Measurements from ENCODE around the gene EI24.

Gene EI24

DNA sequence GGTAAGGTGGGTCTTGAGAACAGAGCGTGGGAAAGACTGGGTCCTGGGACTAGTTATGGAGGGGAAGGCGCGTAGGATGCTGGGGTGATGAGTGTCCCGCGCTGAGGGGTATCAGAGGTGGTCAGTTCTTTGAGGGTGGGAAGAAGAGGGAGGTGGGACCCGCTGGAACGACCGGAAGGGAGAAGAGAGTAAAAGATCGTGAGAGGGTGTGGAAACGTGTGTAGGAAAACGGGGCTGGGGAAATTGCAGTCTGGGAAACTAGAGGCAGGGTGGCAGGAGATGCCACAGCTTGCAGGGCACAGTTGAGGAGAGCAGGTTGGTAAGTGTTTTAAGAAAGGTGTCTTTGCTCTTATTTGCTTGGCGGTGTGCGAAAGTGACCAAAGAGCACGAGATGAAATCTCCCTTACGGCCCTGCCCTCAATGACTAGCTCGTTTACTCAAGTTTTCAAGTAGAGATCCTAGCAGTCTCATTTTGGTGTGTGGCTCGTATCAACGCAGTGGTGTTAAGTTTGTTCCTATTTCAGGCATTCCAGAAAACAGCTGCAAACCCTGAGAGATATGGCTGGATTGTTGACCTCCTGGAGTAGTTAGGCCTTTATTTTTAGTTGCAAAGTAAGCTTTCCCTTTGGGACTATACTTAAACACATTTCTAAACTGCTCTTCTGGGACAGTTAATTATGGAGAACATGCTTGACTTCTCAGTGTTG, 24.0 kb downstream of the EI24 start:
- H3K4me1 Mint-ChIP-seq (ENCODE audit: low read depth) = peaks cover 44% of the 10 kb centered on the region
- H3K4me3 Mint-ChIP-seq = peak overlapping the region; percentile 98
- peak overlapping the region; percentile 99 for H3K27ac Mint-ChIP-seq
- no peaks in the 10 kb centered on the region for H3K9me3 Mint-ChIP-seq (ENCODE audit: low read depth)
- H3K27me3 Mint-ChIP-seq = no peaks in the 10 kb centered on the region
- peaks cover 5% of the 10 kb centered on the region for H3K36me3 Mint-ChIP-seq

DNA sequence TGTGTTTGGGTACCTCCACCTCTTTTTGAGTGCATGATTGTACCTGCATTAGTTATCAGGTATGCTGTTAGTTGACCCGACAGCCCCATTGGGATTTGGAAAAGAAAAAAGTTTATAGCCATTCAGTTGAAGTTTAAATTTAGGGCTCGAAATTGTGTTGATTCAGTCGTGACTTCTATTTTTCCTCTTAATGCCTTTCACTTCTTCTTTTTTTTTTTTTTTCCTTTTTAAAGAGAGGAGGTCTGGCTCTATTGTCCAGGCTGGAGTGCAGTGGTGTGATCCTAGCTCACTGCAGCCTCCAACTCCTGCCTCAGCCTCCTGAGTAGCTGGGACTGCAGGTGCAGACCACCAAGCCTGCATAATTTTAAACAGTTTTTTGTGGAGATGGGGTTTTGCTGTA, 25.7 kb downstream of the EI24 start:
- Mint-ChIP-seq H3K4me1 (ENCODE audit: low read depth) (peaks cover 44% of the 10 kb centered on the region), H3K27ac (no peak overlapping the region), H3K4me3 (peak overlapping the region; percentile 98), H3K36me3 (peaks cover 5% of the 10 kb centered on the region), H3K27me3 (no peaks in the 10 kb centered on the region), H3K9me3 (ENCODE audit: low read depth) (no peaks in the 10 kb centered on the region)

DNA sequence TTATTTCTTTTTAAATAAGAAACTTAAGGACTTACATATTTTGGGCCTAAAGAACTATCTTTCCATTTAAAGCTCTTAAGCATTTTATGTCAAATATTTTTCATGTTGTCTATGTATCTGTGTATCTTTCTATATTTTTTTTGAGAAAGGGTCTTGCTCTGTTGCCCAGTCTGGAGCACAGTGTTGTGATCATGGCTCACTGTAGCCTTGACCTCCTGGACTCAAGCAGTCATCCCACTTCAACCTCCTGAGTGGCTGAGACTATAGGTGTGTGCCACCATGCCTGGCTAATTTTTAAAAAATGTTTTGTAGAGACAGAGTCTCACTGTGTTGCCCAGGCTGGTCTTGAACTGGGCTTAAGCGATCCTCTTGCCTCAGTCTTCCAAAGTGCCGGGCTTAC, 31.4 kb downstream of the EI24 start:
- no peak overlapping the region for H3K27ac Mint-ChIP-seq
- no peaks in the 10 kb centered on the region for H3K27me3 Mint-ChIP-seq
- no peaks in the 10 kb centered on the region for H3K9me3 Mint-ChIP-seq (ENCODE audit: low read depth)
- H3K36me3 Mint-ChIP-seq = peaks cover 11% of the 10 kb centered on the region
- H3K4me3 Mint-ChIP-seq = no peak overlapping the region
- peaks cover 12% of the 10 kb centered on the region for H3K4me1 Mint-ChIP-seq (ENCODE audit: low read depth)

DNA sequence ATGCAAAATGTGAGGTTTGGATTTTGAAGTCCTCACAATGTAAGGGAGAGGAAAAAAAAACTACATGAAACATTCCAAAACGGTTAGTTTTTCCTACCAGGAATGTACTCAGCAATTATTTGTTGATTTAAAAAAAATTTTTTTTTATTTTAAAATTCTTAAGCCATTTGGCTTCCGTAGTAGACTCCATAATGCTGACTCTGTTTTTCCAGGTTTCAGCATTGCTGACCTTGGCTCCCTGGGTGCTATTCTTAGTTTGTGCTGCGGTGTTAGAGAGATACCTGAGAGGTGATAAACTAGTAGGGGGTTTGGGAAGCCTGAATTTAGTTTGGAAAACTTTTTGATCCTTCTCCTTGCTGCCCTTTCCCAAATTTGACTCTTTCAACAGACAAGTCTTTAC, 33.9 kb downstream of the EI24 start:
- H3K4me1 Mint-ChIP-seq (ENCODE audit: low read depth) = no peaks in the 10 kb centered on the region
- H3K9me3 Mint-ChIP-seq (ENCODE audit: low read depth) = no peaks in the 10 kb centered on the region
- H3K4me3 Mint-ChIP-seq = no peak overlapping the region
- H3K27me3 Mint-ChIP-seq = no peaks in the 10 kb centered on the region
- no peak overlapping the region for H3K27ac Mint-ChIP-seq
- H3K36me3 Mint-ChIP-seq = peaks cover 19% of the 10 kb centered on the region

DNA sequence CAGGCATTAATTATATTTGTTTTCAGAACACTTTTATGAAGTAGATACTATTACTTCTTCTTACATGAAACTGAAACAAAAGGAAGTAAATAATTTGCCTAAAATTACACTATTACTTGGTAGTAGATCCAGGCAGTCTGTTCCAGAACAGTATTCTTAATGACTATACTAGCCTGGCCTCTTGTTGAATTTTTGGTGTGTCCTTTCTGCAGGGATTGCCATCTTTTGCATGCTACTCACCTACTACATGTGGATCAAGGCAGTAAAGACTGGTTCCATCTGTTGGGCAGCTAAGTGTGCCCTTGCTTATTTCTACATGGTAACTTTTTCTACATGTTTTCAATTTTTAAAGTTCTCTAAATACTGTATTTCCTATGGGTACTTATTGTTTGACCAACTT, 36.1 kb downstream of the EI24 start:
- H3K36me3 Mint-ChIP-seq = peaks cover 21% of the 10 kb centered on the region
- no peaks in the 10 kb centered on the region for H3K27me3 Mint-ChIP-seq
- no peaks in the 10 kb centered on the region for H3K4me1 Mint-ChIP-seq (ENCODE audit: low read depth)
- H3K27ac Mint-ChIP-seq = no peak overlapping the region
- H3K9me3 Mint-ChIP-seq (ENCODE audit: low read depth) = no peaks in the 10 kb centered on the region
- H3K4me3 Mint-ChIP-seq = no peak overlapping the region

DNA sequence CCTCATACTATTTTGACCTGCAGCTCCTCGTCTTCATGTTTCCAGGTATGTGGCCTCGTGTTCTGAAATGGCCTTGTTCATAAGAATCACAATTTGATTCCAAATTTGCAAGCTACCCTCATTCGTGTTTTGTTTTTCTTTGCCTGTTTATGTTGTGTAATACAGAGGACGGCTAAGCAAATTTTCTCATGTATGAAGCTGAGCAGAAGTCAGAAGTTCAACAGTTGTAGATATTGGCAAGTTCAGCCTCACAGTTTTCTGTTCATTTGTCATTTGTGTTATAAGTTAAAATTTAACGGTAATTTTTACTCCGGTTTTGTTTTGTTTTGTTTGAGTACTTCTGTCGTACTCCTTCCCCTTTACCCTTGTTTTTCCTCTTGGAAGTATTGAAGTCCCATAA, 40.3 kb downstream of the EI24 start:
- Mint-ChIP-seq H3K27me3 (no peaks in the 10 kb centered on the region), H3K36me3 (peaks cover 24% of the 10 kb centered on the region), H3K4me3 (no peak overlapping the region), H3K4me1 (ENCODE audit: low read depth) (no peaks in the 10 kb centered on the region), H3K27ac (peak overlapping the region; percentile 16), H3K9me3 (ENCODE audit: low read depth) (no peaks in the 10 kb centered on the region)

DNA sequence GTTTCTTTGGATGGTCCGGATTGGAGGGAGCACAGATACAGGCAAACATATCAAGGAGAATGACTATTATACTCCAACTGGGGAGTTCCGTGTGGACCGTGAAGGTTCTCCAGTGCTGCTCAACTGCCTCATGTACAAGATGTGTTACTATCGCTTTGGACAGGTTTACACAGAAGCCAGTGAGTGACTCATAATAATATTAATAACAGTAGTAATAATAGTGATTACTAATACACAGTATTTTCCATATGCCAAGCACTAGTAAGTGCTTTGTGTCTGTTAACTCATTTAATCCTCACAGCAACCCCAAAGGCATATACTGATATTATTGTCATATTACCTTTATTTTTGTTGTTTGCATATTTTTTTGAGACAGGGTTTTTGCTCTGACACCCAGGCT, 49.1 kb downstream of the EI24 start:
- peaks cover 6% of the 10 kb centered on the region for H3K36me3 Mint-ChIP-seq
- no peaks in the 10 kb centered on the region for H3K9me3 Mint-ChIP-seq (ENCODE audit: low read depth)
- no peak overlapping the region for H3K27ac Mint-ChIP-seq
- no peaks in the 10 kb centered on the region for H3K4me1 Mint-ChIP-seq (ENCODE audit: low read depth)
- H3K4me3 Mint-ChIP-seq = no peak overlapping the region
- H3K27me3 Mint-ChIP-seq = no peaks in the 10 kb centered on the region

DNA sequence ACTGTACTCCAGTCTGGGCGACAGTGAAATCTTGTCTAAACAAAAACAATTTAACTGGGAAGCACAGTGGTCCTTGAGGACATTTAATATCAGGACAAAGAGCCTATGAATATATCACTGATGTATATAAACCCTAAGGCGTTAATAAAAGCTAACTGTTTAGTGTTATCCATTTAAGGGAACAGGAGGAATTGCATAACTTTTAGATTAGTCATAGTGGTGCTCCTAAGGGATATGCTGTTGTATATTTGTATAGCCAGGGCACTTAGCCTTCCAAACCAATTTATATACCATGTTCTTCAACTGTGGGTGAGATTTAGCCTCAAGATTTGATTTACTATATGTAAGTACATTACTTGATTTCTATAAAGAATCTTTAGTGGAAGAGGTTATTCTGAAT, 52.7 kb downstream of the EI24 start:
- no peaks in the 10 kb centered on the region for H3K36me3 Mint-ChIP-seq
- no peak overlapping the region for H3K4me3 Mint-ChIP-seq

DNA sequence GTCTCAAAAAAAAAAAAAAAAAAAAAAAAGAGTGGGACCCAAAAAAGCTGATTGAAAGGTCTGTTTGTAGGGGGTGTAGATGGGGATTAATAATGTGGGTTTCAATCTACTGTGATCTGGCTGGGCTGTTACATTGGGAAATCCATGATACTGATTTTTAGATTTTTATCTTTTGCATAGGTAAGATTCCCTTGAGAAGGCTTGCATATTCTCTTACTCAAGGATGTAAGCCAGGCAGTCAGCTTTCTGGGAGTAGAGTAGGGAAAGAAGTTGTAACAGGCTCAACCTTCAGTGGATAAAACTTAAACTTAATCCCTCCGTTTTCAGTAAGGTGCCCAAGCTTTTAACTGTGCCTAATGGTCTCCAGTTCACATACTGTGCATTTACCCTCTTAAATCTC, 53.8 kb downstream of the EI24 start:
- no peak overlapping the region for H3K27ac Mint-ChIP-seq
- H3K9me3 Mint-ChIP-seq (ENCODE audit: low read depth) = no peaks in the 10 kb centered on the region
- peaks cover 4% of the 10 kb centered on the region for H3K36me3 Mint-ChIP-seq
- H3K4me3 Mint-ChIP-seq = no peak overlapping the region
- H3K27me3 Mint-ChIP-seq = no peaks in the 10 kb centered on the region
- peaks cover 24% of the 10 kb centered on the region for H3K4me1 Mint-ChIP-seq (ENCODE audit: low read depth)

More for the DNA sequence above, 52.7 kb downstream of the EI24 start:
- H3K27me3 Mint-ChIP-seq = no peaks in the 10 kb centered on the region
- H3K9me3 Mint-ChIP-seq (ENCODE audit: low read depth) = no peaks in the 10 kb centered on the region
- no peak overlapping the region for H3K27ac Mint-ChIP-seq
- H3K4me1 Mint-ChIP-seq (ENCODE audit: low read depth) = peaks cover 17% of the 10 kb centered on the region

DNA sequence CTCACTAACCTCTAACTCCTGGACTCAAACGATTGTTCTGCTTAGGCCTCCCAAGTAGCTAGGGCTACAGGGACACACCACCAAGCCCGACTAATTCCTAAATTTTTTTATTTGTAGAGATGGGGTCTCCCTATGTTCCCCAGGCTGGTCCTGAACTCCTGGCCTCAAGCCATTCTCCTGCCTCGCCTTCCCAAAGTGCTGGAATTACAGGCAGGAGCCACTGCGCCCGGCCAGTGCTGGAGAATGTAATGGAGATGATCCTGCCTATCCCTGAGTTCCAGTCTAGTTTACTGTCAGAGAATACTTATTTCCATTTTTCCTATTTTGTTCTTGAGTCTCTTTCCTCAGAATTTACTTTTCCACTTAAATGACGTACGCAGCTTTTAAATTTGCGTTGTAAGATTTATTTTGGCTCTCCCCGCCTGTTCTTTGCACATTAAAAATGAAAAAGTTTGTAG, 55.5 kb downstream of the EI24 start, which contains the start of gene CHEK1:
Gene CHEK1 (plus strand): TSS at position 408 of the 458 bp plus-strand sequence. CDS start 1,606 bp downstream, outside the sequence.
- Mint-ChIP-seq H3K27me3 (no peaks in the 10 kb centered on the region), H3K4me3 (peak within 1 kb of the TSS; percentile 94), H3K27ac (peak within 1 kb of the TSS; percentile 99), H3K36me3 (peaks cover 4% of the 10 kb centered on the region), H3K4me1 (ENCODE audit: low read depth) (peaks cover 24% of the 10 kb centered on the region), H3K9me3 (ENCODE audit: low read depth) (no peaks in the 10 kb centered on the region)

DNA sequence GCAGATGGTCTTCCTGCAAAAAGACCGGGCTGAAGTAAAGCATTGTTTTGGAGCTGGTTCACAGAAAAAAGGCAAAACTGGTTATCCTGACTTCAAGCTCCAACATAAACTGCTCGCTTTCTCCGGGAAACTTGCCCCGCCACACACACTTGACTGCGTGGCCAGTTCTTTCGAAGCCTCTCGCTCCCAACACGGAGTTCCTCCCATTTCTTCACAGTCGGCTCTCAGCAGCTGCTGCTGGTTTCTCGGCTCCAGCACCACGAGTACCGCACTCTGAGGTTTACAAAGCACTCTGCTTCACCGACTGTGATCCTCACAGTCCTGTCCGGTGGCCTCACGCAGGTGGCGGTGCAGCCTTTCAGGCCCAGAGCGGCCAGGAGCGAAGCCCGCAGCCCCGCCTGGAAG, 56.0 kb downstream of the EI24 start:
- peak overlapping the region; percentile 94 for H3K4me3 Mint-ChIP-seq
- peaks cover 4% of the 10 kb centered on the region for H3K36me3 Mint-ChIP-seq
- H3K27me3 Mint-ChIP-seq = no peaks in the 10 kb centered on the region
- no peaks in the 10 kb centered on the region for H3K9me3 Mint-ChIP-seq (ENCODE audit: low read depth)
- H3K27ac Mint-ChIP-seq = peak overlapping the region; percentile 99
- peaks cover 24% of the 10 kb centered on the region for H3K4me1 Mint-ChIP-seq (ENCODE audit: low read depth)

DNA sequence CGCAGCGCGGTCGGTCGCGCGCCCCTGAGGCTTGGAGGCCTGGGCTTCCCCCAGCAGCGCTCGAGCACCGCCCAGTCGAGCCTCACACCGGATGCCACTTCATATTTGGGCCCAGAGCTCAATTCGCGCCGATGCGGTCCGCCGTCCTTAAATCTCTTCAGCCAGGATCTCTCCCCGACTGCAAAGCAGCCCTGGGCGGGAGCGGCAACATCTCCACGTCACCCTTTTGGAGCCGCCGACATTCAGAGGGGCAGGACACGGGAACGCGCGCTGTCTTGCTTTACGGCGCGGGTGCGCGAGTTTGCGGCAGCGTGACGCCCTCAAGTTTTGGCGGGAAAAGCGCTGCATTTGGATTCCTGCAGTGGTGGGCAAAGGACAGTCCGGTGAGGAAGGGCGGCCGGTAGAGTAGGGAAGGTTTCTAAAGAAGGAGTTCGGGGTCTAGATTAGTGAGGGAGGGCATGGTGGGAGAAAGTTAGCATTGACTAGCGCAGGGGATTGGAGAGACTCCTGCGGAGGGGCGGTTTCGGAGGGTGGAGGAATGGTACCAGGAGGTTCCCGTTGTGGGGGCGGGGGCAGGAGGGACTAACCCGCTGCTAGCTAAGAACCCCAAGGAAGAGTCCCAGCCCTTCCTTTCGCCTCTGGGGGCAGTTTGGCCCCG, 56.5 kb downstream of the EI24 start:
- Mint-ChIP-seq H3K4me1 (ENCODE audit: low read depth) (peaks cover 24% of the 10 kb centered on the region), H3K36me3 (peaks cover 4% of the 10 kb centered on the region), H3K9me3 (ENCODE audit: low read depth) (no peaks in the 10 kb centered on the region), H3K27me3 (no peaks in the 10 kb centered on the region), H3K27ac (peak overlapping the region; percentile 99), H3K4me3 (peak overlapping the region; percentile 94)

DNA sequence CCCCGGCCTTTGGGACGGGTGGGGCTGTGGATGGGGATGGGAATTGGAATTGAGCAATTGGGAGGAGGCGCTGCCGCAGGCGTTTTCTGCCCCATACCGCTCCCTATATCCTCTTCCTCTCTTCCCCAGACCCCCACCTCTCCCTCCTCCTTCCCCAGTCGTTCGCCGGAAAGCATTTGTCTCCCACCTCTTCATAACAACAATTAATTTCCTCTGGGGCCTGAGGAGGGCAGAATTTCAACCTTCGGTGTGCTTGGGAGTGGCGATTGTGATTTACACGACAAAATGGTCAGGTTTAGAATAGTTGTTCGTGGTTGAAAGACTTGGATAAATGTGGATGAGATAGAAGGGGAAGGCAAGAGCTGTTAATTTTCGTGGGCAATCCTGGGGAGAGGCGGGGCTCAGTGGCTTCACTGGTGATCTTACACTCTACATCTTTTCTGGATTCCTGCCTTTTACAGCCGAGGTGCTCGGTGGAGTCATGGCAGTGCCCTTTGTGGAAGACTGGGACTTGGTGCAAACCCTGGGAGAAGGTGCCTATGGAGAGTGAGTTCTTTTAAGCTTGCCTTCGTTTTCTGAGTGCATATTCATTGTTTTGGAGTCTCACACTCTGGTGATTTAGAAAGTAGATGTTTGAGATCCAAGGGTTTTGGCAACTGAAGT, 57.1 kb downstream of the EI24 start:
- H3K27me3 Mint-ChIP-seq = no peaks in the 10 kb centered on the region
- H3K27ac Mint-ChIP-seq = peak overlapping the region; percentile 99
- peaks cover 6% of the 10 kb centered on the region for H3K36me3 Mint-ChIP-seq
- H3K4me1 Mint-ChIP-seq (ENCODE audit: low read depth) = peaks cover 24% of the 10 kb centered on the region
- H3K9me3 Mint-ChIP-seq (ENCODE audit: low read depth) = no peaks in the 10 kb centered on the region
- peak overlapping the region; percentile 94 for H3K4me3 Mint-ChIP-seq

DNA sequence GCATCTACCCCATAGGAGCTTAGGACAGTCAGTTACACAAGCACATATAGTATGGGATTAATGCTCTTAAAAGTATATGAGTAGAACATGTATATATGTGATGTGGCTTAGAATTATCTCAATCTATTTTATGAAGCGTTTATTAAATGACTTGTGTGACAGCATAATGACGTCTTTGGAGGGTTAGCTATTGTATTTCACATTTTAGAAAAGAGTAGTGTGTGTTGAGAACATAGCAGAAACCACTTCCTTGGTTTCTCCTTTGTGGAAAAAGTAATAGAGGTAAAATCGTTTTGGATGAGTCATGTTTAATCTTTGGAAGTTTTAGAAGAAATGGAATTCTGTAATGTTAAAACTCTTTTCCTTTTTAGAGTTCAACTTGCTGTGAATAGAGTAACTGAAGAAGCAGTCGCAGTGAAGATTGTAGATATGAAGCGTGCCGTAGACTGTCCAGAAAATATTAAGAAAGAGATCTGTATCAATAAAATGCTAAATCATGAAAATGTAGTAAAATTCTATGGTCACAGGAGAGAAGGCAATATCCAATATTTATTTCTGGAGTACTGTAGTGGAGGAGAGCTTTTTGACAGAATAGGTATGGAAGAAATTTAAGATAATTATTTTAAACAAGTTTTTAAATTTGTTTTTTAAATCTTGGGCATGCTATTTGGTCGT, 58.1 kb downstream of the EI24 start:
- no peaks in the 10 kb centered on the region for H3K27me3 Mint-ChIP-seq
- H3K4me3 Mint-ChIP-seq = peak overlapping the region; percentile 94
- H3K36me3 Mint-ChIP-seq = peaks cover 6% of the 10 kb centered on the region
- H3K9me3 Mint-ChIP-seq (ENCODE audit: low read depth) = no peaks in the 10 kb centered on the region
- no peak overlapping the region for H3K27ac Mint-ChIP-seq
- peaks cover 24% of the 10 kb centered on the region for H3K4me1 Mint-ChIP-seq (ENCODE audit: low read depth)

All from activated naive CD8-positive, alpha-beta T cell (primary cell).